IPS-NIHi11 (cell line): Measurements from ENCODE around the gene TXNL4A.

Experiments
- DNase-seq: peaks from one replicate; pipeline ENCODE4 v3.0.0; 2012; ENCODE audit warnings: mixed read lengths, low spot score

Gene TXNL4A

DNA sequence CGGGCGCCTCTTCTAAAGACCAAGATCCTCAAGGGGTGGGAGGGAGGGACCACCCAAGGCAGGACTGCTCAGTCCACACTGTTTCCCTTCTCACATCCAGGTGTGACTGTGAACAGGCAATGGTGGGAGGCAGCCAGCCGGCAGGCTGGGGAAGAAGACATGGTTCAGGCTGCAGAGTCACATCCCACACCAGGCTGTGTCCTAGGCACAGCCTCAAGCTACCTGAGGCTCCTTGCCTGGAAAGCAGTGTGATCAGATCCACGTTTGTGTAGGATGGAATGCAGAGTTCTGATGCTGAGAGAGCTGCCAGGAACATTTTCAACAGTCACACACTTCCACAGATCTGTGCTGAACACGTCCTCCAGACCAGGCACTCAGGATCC lies 53.3 kb downstream of the TXNL4A start:
- no peak for DNase-seq

DNA sequence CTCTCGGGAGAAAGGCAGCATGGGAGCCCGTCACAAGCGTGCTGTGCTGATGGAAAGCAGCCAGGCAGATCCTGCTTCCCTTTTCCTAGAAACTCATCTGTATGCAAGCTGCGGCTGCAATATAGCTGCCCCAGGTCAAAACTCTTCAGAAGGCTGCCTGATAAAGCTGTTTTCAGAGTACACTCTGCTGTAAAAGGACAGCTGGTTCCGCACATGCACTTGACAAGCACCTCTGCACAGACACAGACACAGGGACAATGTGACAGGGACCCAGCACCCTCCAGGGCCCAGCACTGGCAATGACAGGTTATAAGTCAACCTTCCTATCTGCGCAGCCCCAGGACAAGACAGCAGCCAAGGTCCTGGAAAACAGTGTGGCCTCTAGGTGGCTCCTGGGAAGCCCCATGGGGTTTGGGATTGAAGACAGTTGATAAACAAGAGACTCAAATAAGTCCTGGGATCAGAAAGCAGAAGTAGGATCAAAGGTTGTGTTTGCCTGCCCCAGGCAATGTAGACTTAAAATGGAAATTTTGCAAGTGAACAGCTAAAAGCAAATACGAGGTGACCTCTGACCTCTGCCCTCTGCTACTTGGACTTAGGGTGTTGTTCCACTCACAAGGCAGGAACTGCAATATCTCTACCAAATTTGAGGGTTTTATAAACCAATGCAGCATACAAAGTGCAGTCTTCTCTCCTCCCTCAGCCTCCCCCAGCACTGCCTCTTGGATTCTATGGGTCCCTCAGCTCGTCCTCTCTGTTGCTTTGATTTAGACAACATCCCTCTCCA lies 53.9 kb downstream of the TXNL4A start:
- no peak for DNase-seq

DNA sequence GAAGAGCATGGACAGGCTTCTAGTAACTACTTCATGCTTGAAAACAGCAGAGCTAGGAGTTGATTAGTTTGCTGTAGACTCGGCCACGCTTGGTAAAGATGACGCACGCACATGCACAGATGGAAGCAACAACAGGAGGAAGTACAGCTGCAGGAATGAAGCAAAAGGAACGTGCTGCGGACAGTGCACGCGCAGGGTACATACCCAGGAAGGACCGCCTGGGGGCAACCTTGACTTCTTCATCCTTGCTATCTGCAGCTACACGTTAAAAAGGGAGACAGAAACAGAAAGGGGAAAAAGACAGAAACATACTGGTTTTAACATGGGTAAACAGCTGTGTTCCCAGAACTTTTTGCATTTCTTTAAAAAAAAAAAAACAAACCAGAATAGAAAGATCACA lies 54.6 kb downstream of the TXNL4A start:
- DNase-seq = peak; percentile 3

DNA sequence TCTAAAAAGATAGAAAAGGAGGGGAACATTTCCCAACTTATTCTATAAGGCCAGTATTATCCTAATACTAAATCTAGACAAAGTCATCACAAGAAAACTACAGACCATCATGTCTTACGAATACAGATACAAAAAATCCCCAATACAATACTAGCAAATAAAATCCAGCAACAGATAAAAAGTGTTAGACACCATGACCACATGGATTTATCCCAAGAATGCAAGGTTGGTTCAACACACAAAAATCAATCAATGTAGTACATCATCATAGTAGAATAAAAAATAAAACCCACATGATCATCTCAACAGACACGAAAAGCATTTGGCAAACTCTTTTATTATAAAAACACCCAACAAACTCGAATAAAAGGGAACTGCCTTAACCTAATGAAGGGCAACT lies 55.5 kb downstream of the TXNL4A start:
- no peak for DNase-seq

DNA sequence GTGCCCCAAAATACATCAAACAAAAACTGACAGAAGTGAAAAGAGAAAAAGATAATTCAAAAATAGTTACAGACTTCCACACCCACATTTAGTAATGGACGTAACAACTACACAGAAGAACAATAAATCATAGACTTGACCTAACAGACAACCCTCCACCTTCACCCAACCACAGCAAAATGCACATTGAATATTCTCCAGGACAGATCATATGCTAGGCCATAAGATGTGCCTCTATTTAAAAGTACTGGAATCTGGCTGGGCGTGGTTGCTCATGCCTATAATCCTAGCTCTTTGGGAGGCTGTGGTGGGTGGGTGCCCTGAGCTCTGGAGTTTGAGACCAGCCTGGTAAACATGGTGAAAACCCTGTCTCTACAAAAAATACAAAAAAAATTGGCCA lies 56.9 kb downstream of the TXNL4A start:
- no peak for DNase-seq

DNA sequence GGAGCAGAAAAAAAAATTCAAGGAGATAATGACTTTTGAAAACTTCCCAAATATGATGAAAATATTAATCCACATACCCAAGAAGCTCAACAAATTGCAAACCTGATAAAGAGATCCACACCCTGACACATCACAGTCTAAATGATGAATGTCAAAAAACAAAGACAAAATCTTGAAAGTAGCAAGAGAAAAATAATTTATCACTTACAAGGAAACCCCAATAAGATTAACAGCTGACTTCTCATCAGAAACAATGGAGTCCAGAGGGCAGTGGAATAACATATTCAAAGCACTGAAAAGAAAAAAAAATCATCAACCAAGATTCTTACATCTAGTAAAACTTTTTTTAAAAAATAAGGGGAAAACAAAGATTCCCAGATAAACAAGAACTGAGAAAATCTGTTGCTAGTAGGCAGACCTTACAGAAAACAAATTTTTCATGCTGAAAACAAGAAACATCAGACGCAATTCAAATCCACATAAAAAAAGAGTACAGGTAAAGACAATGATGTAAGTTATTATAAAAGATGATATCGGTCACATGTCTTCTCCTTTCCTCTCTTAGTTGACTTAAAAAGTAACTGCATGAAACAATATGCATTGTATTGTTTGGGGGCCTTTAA lies 58.2 kb downstream of the TXNL4A start:
- no peak for DNase-seq

DNA sequence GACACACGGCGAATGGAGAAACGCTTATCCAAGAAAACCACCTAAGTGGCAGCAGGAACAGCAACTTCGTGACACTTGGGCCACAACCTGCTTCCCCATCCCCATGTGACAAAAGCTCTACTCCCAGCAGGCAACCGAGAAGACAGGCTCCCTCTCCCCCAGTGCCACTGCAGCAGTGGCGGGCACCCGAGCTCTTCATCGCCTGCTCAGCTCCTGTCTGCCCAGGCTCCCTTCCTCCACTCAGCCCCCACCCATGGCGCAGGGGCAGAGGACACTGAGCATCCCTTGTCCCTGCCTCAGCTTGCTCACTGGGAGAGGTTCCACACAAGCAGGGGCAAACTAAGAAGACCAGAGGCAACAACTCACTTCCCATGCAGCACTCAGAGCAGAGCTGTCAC lies 59.8 kb downstream of the TXNL4A start:
- DNase-seq = no peak

DNA sequence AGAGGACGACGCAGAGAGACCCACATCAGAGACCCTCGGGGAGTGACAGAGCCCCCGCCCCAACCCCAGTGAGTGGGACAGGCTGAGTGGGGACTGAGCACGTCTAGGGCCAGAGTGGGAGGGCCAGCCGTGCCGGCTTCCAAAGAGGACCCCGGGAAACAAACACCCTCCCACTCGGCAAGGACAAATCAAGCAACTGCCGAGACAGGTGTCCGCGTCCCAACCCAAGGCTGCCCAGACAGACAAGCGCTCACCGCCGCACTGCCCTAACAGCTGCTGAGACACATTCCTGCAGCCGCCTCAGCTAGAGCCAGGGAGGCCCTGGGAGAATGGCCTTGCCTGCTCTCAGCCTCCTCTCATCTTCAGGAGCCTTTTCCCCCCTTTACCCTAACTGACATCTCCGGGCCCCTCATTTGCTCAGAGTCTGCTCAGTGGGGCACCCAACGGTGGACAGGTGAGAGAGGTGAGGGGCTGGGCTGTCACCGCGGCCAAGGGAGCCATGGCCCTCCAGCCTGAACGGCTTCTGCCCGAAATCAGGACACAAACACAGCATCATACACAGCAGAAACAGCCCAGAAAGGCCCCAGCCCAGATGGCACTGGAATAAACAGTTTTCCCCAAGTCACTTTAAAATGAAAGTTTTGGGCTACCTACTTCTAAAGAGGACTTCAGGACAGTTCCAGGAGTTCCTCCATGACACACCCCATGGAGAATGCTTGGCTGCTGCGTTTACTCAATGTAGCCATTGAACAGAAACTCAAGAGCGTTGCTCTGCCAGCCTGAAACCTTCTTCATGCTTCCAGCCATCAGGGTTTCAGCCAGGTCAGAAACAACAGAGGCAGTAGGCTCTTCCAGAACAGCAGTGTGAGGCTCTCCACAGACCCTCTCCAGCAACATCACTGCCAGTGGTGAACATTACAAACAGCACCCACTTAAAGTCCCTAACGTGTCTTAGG lies 60.5 kb downstream of the TXNL4A start:
- DNase-seq = no peak

DNA sequence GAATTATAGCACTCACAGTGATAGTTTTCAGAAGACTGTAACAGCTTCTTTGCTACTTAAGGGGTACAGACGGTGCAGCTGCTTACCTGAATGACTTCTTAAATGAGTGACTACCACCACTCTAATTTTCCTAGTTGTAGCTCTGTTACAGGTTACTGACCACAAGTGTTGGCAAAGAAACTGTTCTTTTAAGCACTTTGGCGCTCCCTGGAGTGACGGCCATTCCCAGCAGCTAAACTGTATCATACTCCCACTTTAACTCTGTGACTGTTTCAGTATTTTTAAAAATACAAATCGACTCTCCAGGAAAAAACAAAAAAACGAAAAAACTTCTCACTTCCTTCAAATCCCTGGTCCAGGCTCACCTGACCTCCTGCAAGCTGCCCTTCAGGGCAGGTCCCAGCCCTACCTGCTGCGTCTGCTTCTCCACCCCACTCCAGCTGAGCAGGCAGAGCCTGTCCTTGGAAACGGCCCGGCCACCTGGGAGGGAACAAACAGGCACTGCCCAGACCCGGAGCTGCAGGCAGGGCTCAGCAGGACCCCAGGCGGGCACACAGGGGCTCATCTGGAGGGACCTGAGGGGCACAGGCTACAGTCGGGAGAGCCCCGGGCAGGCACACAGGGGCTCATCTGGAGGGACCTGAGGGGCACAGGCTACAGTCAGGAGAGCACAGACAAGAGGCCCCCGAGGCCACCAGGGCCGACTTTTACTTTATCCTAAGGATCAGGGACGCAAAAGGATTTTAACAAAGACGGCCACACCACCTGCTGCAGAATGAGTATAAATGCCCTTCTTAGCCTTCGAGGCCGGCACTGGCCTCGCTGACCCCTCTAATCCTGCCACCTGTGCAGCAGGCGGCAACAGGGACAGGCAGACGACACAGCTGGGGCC lies 61.4 kb downstream of the TXNL4A start:
- DNase-seq = no peak

DNA sequence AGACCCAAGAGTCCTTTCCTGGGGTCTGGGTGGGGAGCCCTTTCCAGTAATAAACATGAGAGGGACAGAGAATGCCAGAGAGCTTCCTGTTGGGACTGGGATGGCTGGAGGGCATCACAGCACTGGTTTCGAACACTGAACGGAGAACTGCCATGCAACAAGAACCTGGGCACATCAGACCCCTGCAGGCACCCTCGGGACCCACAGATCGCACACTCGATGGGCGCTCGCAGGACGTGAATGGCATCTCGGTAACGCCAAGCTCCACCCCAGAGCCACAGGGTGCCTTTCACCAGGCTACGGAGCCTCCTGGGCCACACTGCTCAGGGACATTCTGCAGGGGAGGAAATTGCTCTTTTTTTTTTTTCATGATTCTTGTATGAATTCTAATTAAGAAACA lies 62.1 kb downstream of the TXNL4A start:
- DNase-seq = no peak

DNA sequence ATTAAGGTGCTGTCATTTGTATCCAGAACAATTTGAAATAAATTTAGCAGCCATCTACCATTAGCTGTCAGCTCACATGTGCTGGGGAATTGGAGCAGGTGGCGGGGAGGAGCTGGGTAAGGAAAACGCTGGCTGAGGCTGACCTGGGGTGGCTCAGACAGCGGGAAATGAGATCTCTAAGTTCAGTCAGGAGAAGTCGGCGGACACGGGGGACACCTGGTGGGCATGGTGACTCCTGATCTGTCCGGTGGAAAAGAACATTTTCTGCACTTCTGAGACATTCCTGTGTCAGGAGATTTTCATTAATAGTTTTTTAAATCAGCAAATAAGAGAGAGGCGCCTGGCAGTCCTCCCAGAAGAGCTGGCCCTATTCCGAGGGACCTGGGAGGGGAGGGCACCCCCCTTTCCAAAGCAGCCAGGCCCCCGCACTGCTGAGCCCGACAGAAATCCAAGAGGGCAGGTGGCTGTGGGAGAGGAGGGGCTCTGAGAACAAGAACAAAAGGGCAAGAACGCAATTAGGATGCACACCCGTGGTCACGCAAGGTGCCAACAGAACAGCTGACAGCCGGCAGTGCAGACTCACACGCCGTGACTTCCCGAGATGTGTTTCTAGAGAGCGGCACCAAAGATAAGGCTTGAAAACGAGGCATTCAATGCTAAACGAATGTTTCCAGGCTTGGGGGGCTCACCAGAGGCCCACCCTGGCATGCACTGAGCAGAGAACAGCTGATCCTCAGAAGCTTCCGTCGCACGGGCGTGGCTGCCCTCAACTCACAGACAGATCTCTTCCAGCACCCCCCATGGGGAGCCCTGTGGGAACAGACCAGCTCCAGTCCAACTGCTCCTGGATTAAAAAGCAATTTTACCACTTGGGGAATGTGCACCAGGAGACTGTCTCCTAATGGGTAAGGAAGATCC lies 63.3 kb downstream of the TXNL4A start:
- DNase-seq = no peak

DNA sequence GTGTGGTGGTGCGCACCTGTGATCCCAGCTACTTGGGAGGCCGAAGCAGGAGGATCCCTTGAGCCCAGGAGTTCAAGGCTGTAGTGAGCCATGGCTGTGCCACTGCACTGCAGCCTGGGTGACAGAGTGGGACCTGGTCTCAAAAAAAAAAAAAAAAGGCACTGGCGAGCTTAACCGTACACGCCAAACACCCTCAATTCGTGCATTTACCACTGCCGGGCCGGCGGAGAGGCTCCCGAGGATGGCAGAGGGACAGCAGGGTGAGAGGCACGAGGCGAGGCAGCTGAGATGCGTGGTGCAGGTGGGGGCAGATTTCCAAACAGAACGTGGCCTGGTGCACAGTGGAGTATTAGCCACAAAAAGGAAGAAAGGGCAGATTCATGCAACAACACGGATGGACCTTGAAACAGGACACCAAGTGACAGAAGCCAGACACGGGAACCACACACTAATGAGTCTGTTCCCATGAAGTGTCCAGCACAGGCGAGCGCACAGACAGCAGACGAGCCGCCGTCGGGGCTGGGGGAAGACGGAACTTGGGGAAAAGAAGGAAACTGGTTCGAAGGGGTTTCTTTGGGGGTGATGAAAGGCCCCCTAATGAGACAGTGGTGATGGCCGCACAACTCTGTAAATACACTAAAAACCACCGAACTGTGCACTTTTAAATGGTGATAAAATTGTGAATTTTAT lies 64.3 kb downstream of the TXNL4A start:
- DNase-seq = no peak

DNA sequence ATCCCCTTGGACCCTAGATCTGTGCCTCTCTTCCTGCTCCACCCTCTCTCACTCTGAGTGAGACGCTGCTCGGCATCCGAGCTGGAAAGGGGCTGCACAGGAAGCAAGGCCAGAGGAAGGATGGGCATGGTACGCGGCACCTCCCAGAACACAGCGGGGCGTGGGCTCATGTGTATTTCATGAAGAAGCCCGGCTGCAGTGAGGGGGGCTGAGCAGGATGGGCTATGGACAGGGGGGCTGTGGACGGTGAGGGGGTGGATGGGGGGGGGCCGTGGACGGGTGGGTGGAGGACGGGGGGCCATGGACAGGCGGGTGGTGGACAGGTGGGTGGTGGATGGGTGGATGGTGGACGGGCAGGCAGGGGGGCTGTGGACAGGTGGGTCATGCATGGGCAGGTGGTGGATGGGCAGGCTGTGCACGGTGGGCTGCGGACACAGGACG lies 65.4 kb downstream of the TXNL4A start:
- no peak for DNase-seq

DNA sequence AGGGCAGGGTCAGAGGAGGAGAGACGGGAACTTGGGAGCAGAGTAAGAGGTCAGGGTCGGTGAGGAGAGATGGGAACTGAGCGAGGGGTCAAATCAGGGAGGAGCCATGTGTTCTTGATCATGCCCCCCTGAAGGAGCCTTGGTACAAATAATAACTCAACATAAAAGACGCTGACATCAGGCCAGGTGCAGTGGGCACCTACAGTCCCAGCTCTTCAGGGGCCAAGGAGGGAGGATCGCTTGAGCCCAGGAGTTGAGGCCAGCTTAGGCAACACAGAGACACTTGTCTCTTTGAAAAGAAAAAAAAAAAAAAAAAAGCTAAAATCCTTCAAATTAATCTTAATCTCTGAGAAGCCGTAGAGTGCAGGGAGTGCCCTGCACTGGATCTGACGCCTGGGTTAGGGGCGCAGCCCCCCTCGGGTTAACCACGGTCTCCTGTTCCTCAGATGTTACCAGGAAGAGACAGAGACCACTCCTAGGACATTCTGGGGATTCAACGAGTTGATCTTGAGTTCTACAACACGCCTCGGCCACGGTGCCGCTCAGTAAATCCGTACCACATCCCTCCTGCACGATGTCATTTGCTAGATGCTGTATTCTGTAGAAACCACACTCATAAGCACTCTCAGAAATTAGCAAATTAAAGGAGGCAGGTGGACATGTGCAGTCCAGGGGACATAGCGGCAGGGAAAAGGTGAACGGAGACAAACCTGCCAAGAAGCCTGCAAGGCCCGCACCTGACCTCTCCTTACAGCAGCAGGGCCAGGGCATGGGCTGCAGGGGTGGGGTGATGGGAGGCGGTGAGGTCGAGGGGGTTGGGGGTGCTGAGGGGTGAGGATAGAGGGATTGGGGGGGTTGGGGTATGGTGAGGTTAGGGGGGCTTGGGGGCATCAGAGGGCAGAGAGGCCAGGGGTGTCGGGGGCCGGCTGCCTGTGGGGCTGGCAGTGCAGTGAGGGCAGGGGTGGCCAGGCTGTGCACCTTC lies 66.1 kb downstream of the TXNL4A start:
- no peak for DNase-seq
